GM06990 (cell line): ENCODE measurements around the gene GALNS.

Experiments used
- DNase-seq: peaks from one replicate; pipeline ENCODE4 v3.0.0-alpha.2; 2011; ENCODE audit not compliant: insufficient read length; ENCODE audit errors: extremely low read depth
- H3K27me3 ChIP-seq: replicated peaks from 2 replicates; pipeline ENCODE4 v1.6.0; 2011; ENCODE audit warnings: low read length; ENCODE audit not compliant: control insufficient read depth, insufficient read depth
- H3K36me3 ChIP-seq: 2 replicates; pipeline ENCODE4 v1.5.1; 2011; ENCODE audit warnings: low read length; ENCODE audit not compliant: control insufficient read depth, insufficient read depth
- H3K4me3 ChIP-seq: replicated peaks from 2 replicates; pipeline ENCODE4 v1.5.1; 2011; ENCODE audit warnings: low read depth, mild to moderate bottlenecking, control low read depth, low read length
- TF ChIP-seq, protein P1 (sequence below): IDR thresholded peaks from 2 replicates; pipeline ENCODE4 v1.5.1; 2011; ENCODE audit warnings: low read length, control low read depth, mild to moderate bottlenecking, inconsistent platforms; ENCODE audit not compliant: insufficient read depth, poor library complexity, severe bottlenecking

Gene GALNS

GRCh38 chr16:88837806-88838205 is 18.9 kb downstream of the GALNS start:
- H3K4me3 ChIP-seq = no peak overlapping the region
- peaks cover 8% of the 10 kb centered on the region for H3K36me3 ChIP-seq
- TF ChIP-seq, protein P1, sequence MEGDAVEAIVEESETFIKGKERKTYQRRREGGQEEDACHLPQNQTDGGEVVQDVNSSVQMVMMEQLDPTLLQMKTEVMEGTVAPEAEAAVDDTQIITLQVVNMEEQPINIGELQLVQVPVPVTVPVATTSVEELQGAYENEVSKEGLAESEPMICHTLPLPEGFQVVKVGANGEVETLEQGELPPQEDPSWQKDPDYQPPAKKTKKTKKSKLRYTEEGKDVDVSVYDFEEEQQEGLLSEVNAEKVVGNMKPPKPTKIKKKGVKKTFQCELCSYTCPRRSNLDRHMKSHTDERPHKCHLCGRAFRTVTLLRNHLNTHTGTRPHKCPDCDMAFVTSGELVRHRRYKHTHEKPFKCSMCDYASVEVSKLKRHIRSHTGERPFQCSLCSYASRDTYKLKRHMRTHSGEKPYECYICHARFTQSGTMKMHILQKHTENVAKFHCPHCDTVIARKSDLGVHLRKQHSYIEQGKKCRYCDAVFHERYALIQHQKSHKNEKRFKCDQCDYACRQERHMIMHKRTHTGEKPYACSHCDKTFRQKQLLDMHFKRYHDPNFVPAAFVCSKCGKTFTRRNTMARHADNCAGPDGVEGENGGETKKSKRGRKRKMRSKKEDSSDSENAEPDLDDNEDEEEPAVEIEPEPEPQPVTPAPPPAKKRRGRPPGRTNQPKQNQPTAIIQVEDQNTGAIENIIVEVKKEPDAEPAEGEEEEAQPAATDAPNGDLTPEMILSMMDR = no peak
- no peaks in the 10 kb centered on the region for H3K27me3 ChIP-seq
- DNase-seq = no peak

GRCh38 chr16:88836791-88837190 is 20.0 kb downstream of the GALNS start:
- no peak for DNase-seq
- H3K36me3 ChIP-seq = peaks cover 8% of the 10 kb centered on the region

DNA sequence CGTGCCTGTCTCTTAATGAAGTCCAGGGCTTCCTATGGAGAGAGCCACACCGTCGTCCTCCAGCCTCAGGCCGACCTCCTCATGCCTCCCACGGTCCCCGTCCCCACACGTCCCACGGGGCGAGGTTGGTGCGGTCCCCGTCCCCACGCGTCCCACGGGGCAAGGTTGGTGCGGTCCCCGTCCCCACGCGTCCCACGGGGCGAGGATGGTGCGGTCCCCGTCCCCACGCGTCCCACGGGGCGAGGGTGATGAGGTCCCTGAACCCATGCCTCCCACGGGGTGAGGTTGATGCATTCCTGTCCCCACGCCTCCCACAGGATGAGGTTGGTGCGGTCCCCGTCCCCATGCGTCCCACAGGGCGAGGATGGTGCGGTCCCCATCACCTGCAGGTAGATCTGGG is 20.9 kb downstream of the GALNS start:
- DNase-seq = no peak
- Histone ChIP-seq H3K27me3 (no peaks in the 10 kb centered on the region), H3K4me3 (no peak overlapping the region), H3K36me3 (peaks cover 7% of the 10 kb centered on the region)
- TF ChIP-seq, protein P1 = no peak

More at GRCh38 chr16:88836791-88837190, 20.0 kb downstream of the GALNS start:
- TF ChIP-seq, protein P1 = no peak
- H3K27me3 ChIP-seq = no peaks in the 10 kb centered on the region
- H3K4me3 ChIP-seq = no peak overlapping the region

GRCh38 chr16:88835383-88835782 is 21.4 kb downstream of the GALNS start:
- Histone ChIP-seq H3K4me3 (no peak overlapping the region), H3K27me3 (no peaks in the 10 kb centered on the region), H3K36me3 (peaks cover 3% of the 10 kb centered on the region)
- no peak for DNase-seq
- TF ChIP-seq, protein P1 = no peak

- no peaks in the 10 kb centered on the region; the same call in none of the 2 replicates for H3K36me3 ChIP-seq
- no peak for DNase-seq
- no peaks in the 10 kb centered on the region for H3K27me3 ChIP-seq
- TF ChIP-seq, protein P1 = no peak
- no peak overlapping the region for H3K4me3 ChIP-seq
Measured at GRCh38 chr16:88834670-88835069, 22.1 kb downstream of the GALNS start.

GRCh38 chr16:88833086-88833485 is 23.7 kb downstream of the GALNS start:
- Histone ChIP-seq H3K27me3 (no peaks in the 10 kb centered on the region), H3K36me3 (no peaks in the 10 kb centered on the region; the same call in 1 of the 2 replicates), H3K4me3 (no peak overlapping the region)
- DNase-seq = no peak
- TF ChIP-seq, protein P1 = no peak
